HCT116 (cell line): Measurements from ENCODE around the gene RNF113A. TPM values are rescaled to one million over a fixed set of nuclear protein-coding genes. Genes with fewer than 3 reads are reported as not detected.

Experiments
- ATAC-seq: fragments of 200-7000 bp; cut with Tn5 transposase; 2 replicates; pipeline ENCODE4 v1.9.1; 2020; ENCODE audit warnings: mild to moderate bottlenecking, moderate library complexity
- BruUV-seq: library from RNA; stranded (reverse); fragments of 400-500 nt; replicated peaks from 2 replicates; lab custom pipeline; 2021; lab: Mats Ljungman, UMichigan
- CTCF ChIA-PET: fragments of 300-600 bp; sonication (Branson Sonifier 250); formaldehyde crosslinking; loops from one replicate; lab custom pipeline; 2021; ENCODE audit warnings: antibody characterized with exemption; lab: Charles Lee
- POLR2A ChIA-PET: fragments of 300-600, 350-600 bp; sonication (Branson Sonifier 250); formaldehyde crosslinking; loops from one replicate; lab custom pipeline; 2021; ENCODE audit warnings: antibody characterized with exemption; lab: Charles Lee
- RAD21 ChIA-PET, 2 experiments: fragments of 300-600 bp; sonication (Branson Sonifier 250); formaldehyde crosslinking; loops; one replicate each; lab custom pipeline; 2023; ENCODE audit warnings: low total read pairs in 2 of 2; ENCODE audit not compliant: uncharacterized antibody in 2 of 2, unreplicated experiment in 2 of 2, low non-redundant PET in 1 of 2; lab: Charles Lee
- DNase-seq: peaks from one replicate; pipeline ENCODE4 v3.0.0-alpha.2; 2010; ENCODE audit warnings: low read depth, low spot score
- H2AFZ ChIP-seq: fragments of 200-600 bp; shearing (Covaris generic), sonication (generic); 2 replicates; pipeline ENCODE4 v1.6.1; 2017; ENCODE audit warnings: low read depth, mixed run types, mixed read lengths, antibody characterized with exemption, low read length; ENCODE audit not compliant: poor library complexity, severe bottlenecking
- H3K27ac ChIP-seq: 2 replicates; pipeline ENCODE4 v1.5.1; 2012; ENCODE audit warnings: low read depth, low read length
- H3K27me3 ChIP-seq: fragments of 200-600 bp; sonication (generic); 2 replicates; pipeline ENCODE4 v1.6.1; 2016; ENCODE audit warnings: mixed run types, low read length, mixed read lengths; ENCODE audit not compliant: insufficient read depth
- H3K36me3 ChIP-seq, 2 experiments: fragments of 200-500 bp in 1 of 2; fragments of 200-600 bp in 1 of 2; sonication (Bioruptor generic) in 1 of 2; sonication (generic) in 1 of 2; 2 replicates each; pipeline versions ENCODE4 v1.5.1 to v1.6.1; 2014 to 2016; ENCODE audit warnings: low read length in 2 of 2, inconsistent platforms in 1 of 2, mixed read lengths in 1 of 2, mixed run types in 1 of 2; ENCODE audit not compliant: insufficient read depth in 2 of 2, control insufficient read depth in 1 of 2
- H3K4me1 ChIP-seq, 2 experiments: fragments of 200-600 bp in 1 of 2; sonication (generic) in 1 of 2; 2 replicates each; pipeline versions ENCODE4 v1.5.1 to v1.6.1; 2012 to 2017; ENCODE audit warnings: low read length in 2 of 2, inconsistent platforms in 1 of 2, mild to moderate bottlenecking in 1 of 2, mixed read lengths in 1 of 2, mixed run types in 1 of 2, moderate library complexity in 1 of 2; ENCODE audit not compliant: insufficient read depth in 2 of 2, control insufficient read depth in 1 of 2
- H3K4me2 ChIP-seq: fragments of 200-600 bp; sonication (generic); 2 replicates; pipeline ENCODE4 v1.6.1; 2017; ENCODE audit warnings: mixed run types, low read length, mixed read lengths
- H3K4me3 ChIP-seq, 2 experiments: fragments of 200-600 bp in 1 of 2; sonication (generic) in 1 of 2; replicated peaks in 1 of 2; 2 replicates each; pipeline ENCODE4 v1.5.1; 2011 to 2016; ENCODE audit warnings: low read length in 2 of 2, control low read depth in 1 of 2, low read depth in 1 of 2, mild to moderate bottlenecking in 1 of 2, mixed read lengths in 1 of 2, mixed run types in 1 of 2
- H3K79me2 ChIP-seq: fragments of 200-600 bp; sonication (generic); 2 replicates; pipeline ENCODE4 v1.6.1; 2017; ENCODE audit warnings: mild to moderate bottlenecking, mixed run types, low read length, moderate library complexity, mixed read lengths; ENCODE audit not compliant: insufficient read depth
- H3K9ac ChIP-seq: fragments of 200-600 bp; sonication (generic); 2 replicates; pipeline ENCODE4 v1.6.1; 2016; ENCODE audit warnings: low read length, mixed read lengths
- H3K9me2 ChIP-seq: fragments of 200-600 bp; sonication (generic), shearing (Covaris generic); 2 replicates; pipeline ENCODE4 v1.6.1; 2017; ENCODE audit warnings: mixed run types, mild to moderate bottlenecking, moderate library complexity; ENCODE audit not compliant: insufficient read depth
- H3K9me3 ChIP-seq, 2 experiments: fragments of 200-500 bp in 1 of 2; fragments of 200-600 bp in 1 of 2; sonication (Bioruptor generic) in 1 of 2; sonication (generic) in 1 of 2; 2 replicates each; pipeline ENCODE4 v1.6.1; 2014 to 2017; ENCODE audit warnings: low read length in 2 of 2, mixed read lengths in 2 of 2, inconsistent platforms in 1 of 2, low read depth in 1 of 2, mild to moderate bottlenecking in 1 of 2, mixed run types in 1 of 2, moderate library complexity in 1 of 2; ENCODE audit not compliant: control insufficient read depth in 1 of 2, insufficient read depth in 1 of 2
- H4K20me1 ChIP-seq: fragments of 200-600 bp; sonication (generic), shearing (Covaris generic); 2 replicates; pipeline ENCODE4 v1.6.1; 2017; ENCODE audit warnings: mixed run types, mild to moderate bottlenecking, moderate library complexity; ENCODE audit not compliant: insufficient read depth
- ATF3 ChIP-seq: IDR thresholded peaks from 2 replicates; pipeline ENCODE4 v1.6.1; 2012
- CEBPB ChIP-seq: IDR thresholded peaks from 2 replicates; pipeline ENCODE4 v1.6.1; 2012; ENCODE audit warnings: low read depth
- CTCF ChIP-seq, 3 experiments: fragments of 200-600 bp in 1 of 3; sonication (generic) in 1 of 3; IDR thresholded peaks in 2 of 3; conservative IDR thresholded peaks in 1 of 3; 2 replicates each; pipeline ENCODE4 v1.5.1; 2012 to 2017; ENCODE audit warnings: low read depth in 2 of 3, low read length in 2 of 3, antibody characterized with exemption in 1 of 3, borderline replicate concordance in 1 of 3, control low read depth in 1 of 3, mild to moderate bottlenecking in 1 of 3, mixed read lengths in 1 of 3, mixed run types in 1 of 3, moderate library complexity in 1 of 3; ENCODE audit not compliant: insufficient read depth in 1 of 3
- ELF1 ChIP-seq: IDR thresholded peaks from 2 replicates; pipeline ENCODE4 v1.6.1; 2012; ENCODE audit warnings: low read depth, borderline replicate concordance
- EZH2 ChIP-seq: fragments of 200-600 bp; sonication (generic); IDR thresholded peaks from 2 replicates; pipeline ENCODE4 v1.6.1; 2017; ENCODE audit warnings: antibody characterized with exemption, mixed run types
- EZH2phosphoT487 ChIP-seq: fragments of 200-600 bp; IDR thresholded peaks from 2 replicates; pipeline ENCODE4 v1.6.1; 2018; ENCODE audit warnings: antibody characterized with exemption, borderline replicate concordance
- FOSL1 ChIP-seq: IDR thresholded peaks from 2 replicates; pipeline ENCODE4 v1.6.1; 2012; ENCODE audit warnings: low read depth
- JUND ChIP-seq: IDR thresholded peaks from 2 replicates; pipeline ENCODE4 v1.6.1; 2012
- POLR2A ChIP-seq: IDR thresholded peaks from 2 replicates; pipeline ENCODE4 v1.7.0; 2011; ENCODE audit warnings: borderline replicate concordance; ENCODE audit not compliant: insufficient read depth, insufficient read length; ENCODE audit errors: extremely low read depth
- RAD21 ChIP-seq: IDR thresholded peaks from 2 replicates; pipeline ENCODE4 v1.6.1; 2012; ENCODE audit warnings: low read depth, mild to moderate bottlenecking
- SP1 ChIP-seq: IDR thresholded peaks from 2 replicates; pipeline ENCODE4 v1.6.1; 2012; ENCODE audit warnings: low read depth
- SRF ChIP-seq: IDR thresholded peaks from 2 replicates; pipeline ENCODE4 v1.6.1; 2012; ENCODE audit warnings: low read depth
- TCF7L2 ChIP-seq: IDR thresholded peaks from 2 replicates; pipeline ENCODE4 v1.7.0; 2011; ENCODE audit warnings: borderline replicate concordance, inconsistent platforms; ENCODE audit not compliant: insufficient read depth, insufficient read length; ENCODE audit errors: extremely low read depth
- YY1 ChIP-seq: IDR thresholded peaks from 2 replicates; pipeline ENCODE4 v1.6.1; 2011; ENCODE audit warnings: low read length, low read depth, moderate library complexity, mild to moderate bottlenecking; ENCODE audit not compliant: insufficient replicate concordance; ENCODE audit errors: extremely low read depth
- ZBTB33 ChIP-seq: IDR thresholded peaks from 2 replicates; pipeline ENCODE4 v1.6.1; 2011; ENCODE audit warnings: mild to moderate bottlenecking, low read length, moderate library complexity; ENCODE audit not compliant: insufficient replicate concordance; ENCODE audit errors: extremely low read depth
- ZFX ChIP-seq: fragments of 450-650 bp; IDR thresholded peaks from 2 replicates; pipeline ENCODE4 v1.6.1; 2017
- intact Hi-C: fragments of 100-400 bp; cut with micrococcal nuclease; formaldehyde crosslinking; loops from 2 replicates; pipeline ENCODE4 v1.10.0; 2022
- total RNA-seq: library from RNA; stranded (reverse); gene quantifications from one replicate; pipeline ENCODE4 v1.2.1, GENCODE V29; 2021; ENCODE audit not compliant: unreplicated experiment
- TF ChIP-seq, protein P1 (sequence below): IDR thresholded peaks from 2 replicates; pipeline ENCODE4 v1.6.1; 2012; ENCODE audit warnings: low read depth
- TF ChIP-seq, protein P2 (sequence below): IDR thresholded peaks from 2 replicates; pipeline ENCODE4 v1.6.1; 2012

The RNF113A gene
- total RNA-seq, 1 experiment from 2014 or later, result 8.1 TPM

GRCh38 chrX:119828446-119828845 lies 43.1 kb downstream of the RNF113A start:
- TF ChIP-seq CEBPB (no peak), ATF3 (no peak), EZH2 (no peak), EZH2phosphoT487 (no peak), ZBTB33 (no peak), SRF (no peak), ELF1 (no peak), SP1 (no peak), RAD21 (no peak), POLR2A (no peak), FOSL1 (no peak), YY1 (no peak), TCF7L2 (no peak), CTCF (IDR thresholded peaks at IDR 0.05 in 2 of 3, conservative IDR thresholded peaks at IDR 0.05 in 1 of 3; ENCODE audit: borderline replicate concordance in 1 of 3, insufficient read depth in 1 of 3, low read depth in 2 of 3, low read length in 2 of 3) (no peak), JUND (no peak), ZFX (no peak)
- TF ChIP-seq, protein P1, sequence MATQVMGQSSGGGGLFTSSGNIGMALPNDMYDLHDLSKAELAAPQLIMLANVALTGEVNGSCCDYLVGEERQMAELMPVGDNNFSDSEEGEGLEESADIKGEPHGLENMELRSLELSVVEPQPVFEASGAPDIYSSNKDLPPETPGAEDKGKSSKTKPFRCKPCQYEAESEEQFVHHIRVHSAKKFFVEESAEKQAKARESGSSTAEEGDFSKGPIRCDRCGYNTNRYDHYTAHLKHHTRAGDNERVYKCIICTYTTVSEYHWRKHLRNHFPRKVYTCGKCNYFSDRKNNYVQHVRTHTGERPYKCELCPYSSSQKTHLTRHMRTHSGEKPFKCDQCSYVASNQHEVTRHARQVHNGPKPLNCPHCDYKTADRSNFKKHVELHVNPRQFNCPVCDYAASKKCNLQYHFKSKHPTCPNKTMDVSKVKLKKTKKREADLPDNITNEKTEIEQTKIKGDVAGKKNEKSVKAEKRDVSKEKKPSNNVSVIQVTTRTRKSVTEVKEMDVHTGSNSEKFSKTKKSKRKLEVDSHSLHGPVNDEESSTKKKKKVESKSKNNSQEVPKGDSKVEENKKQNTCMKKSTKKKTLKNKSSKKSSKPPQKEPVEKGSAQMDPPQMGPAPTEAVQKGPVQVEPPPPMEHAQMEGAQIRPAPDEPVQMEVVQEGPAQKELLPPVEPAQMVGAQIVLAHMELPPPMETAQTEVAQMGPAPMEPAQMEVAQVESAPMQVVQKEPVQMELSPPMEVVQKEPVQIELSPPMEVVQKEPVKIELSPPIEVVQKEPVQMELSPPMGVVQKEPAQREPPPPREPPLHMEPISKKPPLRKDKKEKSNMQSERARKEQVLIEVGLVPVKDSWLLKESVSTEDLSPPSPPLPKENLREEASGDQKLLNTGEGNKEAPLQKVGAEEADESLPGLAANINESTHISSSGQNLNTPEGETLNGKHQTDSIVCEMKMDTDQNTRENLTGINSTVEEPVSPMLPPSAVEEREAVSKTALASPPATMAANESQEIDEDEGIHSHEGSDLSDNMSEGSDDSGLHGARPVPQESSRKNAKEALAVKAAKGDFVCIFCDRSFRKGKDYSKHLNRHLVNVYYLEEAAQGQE, result no peak
- TF ChIP-seq, protein P2, sequence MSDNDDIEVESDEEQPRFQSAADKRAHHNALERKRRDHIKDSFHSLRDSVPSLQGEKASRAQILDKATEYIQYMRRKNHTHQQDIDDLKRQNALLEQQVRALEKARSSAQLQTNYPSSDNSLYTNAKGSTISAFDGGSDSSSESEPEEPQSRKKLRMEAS, result no peak
- TF ChIP-seq, all 23 proteins: peak for 0
- no peak overlapping the region for H3K27ac ChIP-seq
- no peak for ATAC-seq
- no peak overlapping the region for H3K4me3 ChIP-seq
- no peaks in the 10 kb centered on the region for H4K20me1 ChIP-seq
- DNase-seq, result no peak
- no peak overlapping the region for H3K4me2 ChIP-seq
- H3K9me2 ChIP-seq, result no peaks in the 10 kb centered on the region
- POLR2A ChIA-PET, result no interaction called here
- H3K4me1 ChIP-seq, result no peaks in the 10 kb centered on the region
- RAD21 ChIA-PET, result no interaction called here
- no TSS peak for BruUV-seq
- H3K27me3 ChIP-seq, result no peaks in the 10 kb centered on the region
- no peaks in the 10 kb centered on the region for H3K9me3 ChIP-seq
- CTCF ChIA-PET, result no interaction called here
- H3K36me3 ChIP-seq, result peaks cover 0 to 3% of the 10 kb centered on the region in 2 experiments; a peak in 2 of 4 replicates
- intact Hi-C loops, result no loop called here
- H2AFZ ChIP-seq, result no peak overlapping the region
- H3K79me2 ChIP-seq, result no peaks in the 10 kb centered on the region
- no peak overlapping the region for H3K9ac ChIP-seq
